ENCODE data around the gene AP1S1. TPM values are rescaled to one million over a fixed set of nuclear protein-coding genes. Genes with fewer than 3 reads are reported as not detected.

Gene AP1S1
- total and polyA plus RNA-seq, 12 donors: 7.8 to 33.1 (median 11.4) TPM

DNA sequence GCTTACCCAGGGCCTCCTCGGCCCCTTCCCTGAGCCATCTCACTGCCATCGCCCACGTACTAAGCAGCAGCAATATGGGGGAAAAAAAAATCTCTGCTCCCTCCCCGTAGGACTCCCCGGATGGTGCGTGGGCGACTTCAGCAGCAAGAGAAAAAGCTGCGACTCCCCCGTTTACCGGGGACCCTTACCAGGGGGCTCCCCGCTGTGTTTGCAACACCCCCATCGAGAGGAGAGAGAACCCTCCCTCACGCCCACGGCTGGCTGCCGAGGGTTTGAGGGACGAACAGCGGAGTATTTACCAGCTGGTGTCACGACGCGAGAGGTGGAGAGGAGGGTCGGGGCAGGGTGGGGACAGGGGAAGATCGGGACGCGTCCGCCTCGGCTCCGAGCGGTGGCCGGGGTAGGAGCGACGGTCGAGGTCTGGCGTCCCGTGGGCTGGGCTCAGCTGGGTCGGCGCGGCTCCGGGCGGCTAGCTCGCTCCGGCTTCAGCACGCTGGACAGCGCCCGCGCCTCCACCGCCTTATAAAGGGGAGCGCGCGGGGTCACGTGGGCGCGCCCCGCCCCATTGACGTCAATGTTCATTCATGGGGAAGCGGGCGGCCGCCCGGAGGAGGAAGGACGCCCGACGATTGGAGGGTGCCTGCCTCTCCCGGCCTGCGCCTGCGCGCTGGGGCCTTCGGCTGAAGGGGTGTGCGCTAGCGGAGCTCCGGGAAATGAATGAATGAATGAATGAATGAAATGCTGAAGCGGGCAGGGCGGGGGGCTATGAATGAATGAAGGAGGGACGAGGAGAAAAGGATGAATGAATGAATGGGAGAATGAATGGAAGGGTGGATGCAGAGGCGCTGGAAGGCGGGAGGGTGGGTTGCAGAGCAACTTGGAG lies 11.0 kb downstream of the AP1S1 start, which contains the start of gene VGF:
Gene VGF, minus strand, starts transcription at position 495 of the 883 bp plus-strand sequence. CDS start 726 bp downstream, outside the sequence.
- H3K27me3 ChIP-seq: peaks cover 35 to 97% (median 92%) of the 10 kb centered on the region in 7 donors
- intact Hi-C loops (cut with DNase I): no loop called here
- TF ChIP-seq, protein P1, sequence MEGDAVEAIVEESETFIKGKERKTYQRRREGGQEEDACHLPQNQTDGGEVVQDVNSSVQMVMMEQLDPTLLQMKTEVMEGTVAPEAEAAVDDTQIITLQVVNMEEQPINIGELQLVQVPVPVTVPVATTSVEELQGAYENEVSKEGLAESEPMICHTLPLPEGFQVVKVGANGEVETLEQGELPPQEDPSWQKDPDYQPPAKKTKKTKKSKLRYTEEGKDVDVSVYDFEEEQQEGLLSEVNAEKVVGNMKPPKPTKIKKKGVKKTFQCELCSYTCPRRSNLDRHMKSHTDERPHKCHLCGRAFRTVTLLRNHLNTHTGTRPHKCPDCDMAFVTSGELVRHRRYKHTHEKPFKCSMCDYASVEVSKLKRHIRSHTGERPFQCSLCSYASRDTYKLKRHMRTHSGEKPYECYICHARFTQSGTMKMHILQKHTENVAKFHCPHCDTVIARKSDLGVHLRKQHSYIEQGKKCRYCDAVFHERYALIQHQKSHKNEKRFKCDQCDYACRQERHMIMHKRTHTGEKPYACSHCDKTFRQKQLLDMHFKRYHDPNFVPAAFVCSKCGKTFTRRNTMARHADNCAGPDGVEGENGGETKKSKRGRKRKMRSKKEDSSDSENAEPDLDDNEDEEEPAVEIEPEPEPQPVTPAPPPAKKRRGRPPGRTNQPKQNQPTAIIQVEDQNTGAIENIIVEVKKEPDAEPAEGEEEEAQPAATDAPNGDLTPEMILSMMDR (IDR thresholded peaks at IDR 0.05): no peak
- peaks cover 0 to 10% (median 0%) of the 10 kb centered on the region in 9 donors for H3K36me3 ChIP-seq
- no peak within 1 kb of the TSS for H3K27ac ChIP-seq
- peak; percentile 92 to 96 (median 94) for ATAC-seq
- no peaks in the 10 kb centered on the region for H3K9me3 ChIP-seq
- 2 to 3% methylated on average over 74 of the region's 74 CpGs for WGBS, 2 donors
- H3K4me1 ChIP-seq: peaks cover 13 to 56% (median 40%) of the 10 kb centered on the region in 9 donors
- H3K4me3 ChIP-seq: peak within 1 kb of the TSS in 5 of 10 donors; percentile 23 to 53 (median 31)
- peak; percentile 91 to 93 for DNase-seq

DNA sequence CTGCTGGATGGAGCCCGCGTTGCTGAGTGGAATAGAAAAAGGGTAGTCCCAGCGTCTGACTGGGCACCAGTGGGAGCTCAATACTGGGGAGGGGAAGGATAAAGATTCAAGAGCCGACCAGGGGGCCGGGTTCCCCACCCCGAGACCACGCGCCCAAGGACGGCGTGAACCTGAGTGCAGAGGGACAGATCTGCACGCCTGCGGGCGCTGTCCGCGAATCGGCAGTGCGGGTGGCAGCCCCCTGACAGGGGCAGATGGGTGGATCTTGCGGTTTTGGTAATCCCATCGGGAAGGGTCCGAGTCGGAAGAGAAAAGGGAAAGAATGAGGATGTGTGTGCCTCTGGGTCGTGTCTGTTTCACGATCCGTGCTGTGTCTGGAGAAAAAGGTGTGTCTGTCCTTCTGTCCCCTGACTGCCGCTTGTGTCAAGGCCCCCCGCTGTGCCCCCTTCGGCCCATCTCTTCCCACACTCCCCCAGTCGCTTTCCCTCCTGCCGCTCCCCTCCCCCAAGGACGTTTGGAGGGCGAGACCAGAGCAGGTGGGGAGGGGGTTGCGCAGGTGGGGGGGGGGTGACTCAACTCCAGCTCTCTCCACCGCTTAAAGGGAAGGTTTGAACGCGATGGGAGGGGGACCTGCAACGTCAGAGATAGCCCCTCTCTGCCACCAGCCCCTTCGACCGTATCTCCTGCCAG lies 11.8 kb downstream of the AP1S1 start:
- Histone ChIP-seq H3K36me3 (peaks cover 0 to 2% (median 0%) of the 10 kb centered on the region in 9 donors), H3K27me3 (peaks cover 40 to 100% (median 97%) of the 10 kb centered on the region in 7 donors), H3K4me3 (peak overlapping the region in 4 of 10 donors; percentile 23 to 31 (median 26)), H3K27ac (no peak overlapping the region), H3K9me3 (no peaks in the 10 kb centered on the region), H3K4me1 (peaks cover 13 to 57% (median 40%) of the 10 kb centered on the region in 9 donors)
- DNase-seq (no peak), ATAC-seq (no peak)
- intact Hi-C loops (cut with DNase I): no loop called here
- WGBS, 2 donors: 1 to 2% methylated on average over 36 to 38 of the region's 38 CpGs
- TF ChIP-seq, protein P1 (IDR thresholded peaks at IDR 0.05): no peak

DNA sequence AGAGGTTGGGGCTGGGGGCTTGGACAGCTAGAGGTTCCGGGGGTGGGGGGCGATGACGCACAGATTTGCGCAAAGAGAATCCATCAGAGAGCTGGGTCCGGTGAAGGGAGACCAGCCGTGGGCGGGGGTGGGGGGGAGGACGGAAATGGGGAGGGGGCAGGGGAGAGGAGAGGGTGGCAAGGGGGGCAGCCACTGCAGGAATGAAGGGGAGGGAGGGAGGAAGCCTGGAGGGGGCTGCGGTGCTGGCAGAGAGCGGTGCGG lies 12.3 kb downstream of the AP1S1 start:
- ATAC-seq: no peak
- no peaks in the 10 kb centered on the region for H3K36me3 ChIP-seq
- H3K4me3 ChIP-seq: no peak overlapping the region
- TF ChIP-seq, protein P1 (IDR thresholded peaks at IDR 0.05): no peak
- H3K27ac ChIP-seq: no peak overlapping the region
- intact Hi-C loops (cut with DNase I): no loop called here
- DNase-seq: no peak
- H3K4me1 ChIP-seq: peaks cover 13 to 58% (median 40%) of the 10 kb centered on the region in 9 donors
- no peaks in the 10 kb centered on the region for H3K9me3 ChIP-seq
- H3K27me3 ChIP-seq: peaks cover 43 to 100% (median 97%) of the 10 kb centered on the region in 7 donors
- WGBS, 2 donors: 0 to 2% methylated on average over 8 to 11 of the region's 11 CpGs

DNA sequence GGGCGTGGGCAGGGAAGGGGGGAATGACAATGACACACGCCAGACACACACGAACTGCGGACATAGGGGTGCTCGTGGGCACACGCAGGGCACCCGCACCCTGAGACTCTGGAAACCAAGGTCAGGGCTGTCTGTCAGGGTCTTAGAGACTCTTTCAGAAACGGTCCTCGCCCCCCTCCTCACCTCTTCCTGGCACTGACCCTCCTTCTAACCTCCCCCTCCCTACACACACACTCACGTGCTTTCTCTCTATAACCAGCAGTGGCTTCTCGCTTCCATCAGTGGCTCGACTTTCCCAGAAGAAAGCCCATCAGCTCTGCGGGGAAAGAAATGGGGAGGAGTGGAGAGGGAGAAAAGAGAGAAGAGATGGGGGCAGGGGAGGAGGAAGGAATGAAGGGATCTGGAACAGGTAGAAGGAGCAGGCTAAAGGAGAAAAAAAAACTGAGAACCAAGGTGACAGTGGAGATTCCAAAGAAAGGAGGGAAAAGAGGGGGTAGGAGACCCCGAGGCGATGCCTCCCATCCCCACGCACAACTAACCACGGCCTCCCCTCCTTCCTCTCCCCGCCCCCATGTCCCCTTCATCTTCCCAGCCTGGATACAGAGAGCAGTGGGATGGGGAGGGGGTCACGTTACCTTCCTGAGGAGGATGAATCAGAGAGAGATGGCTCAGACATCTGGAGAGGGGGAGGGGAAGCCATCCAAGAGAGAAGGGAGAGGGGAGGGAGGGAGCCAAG lies 12.8 kb downstream of the AP1S1 start:
- H3K4me1 ChIP-seq: peaks cover 16 to 63% (median 39%) of the 10 kb centered on the region in 9 donors
- no peak overlapping the region for H3K4me3 ChIP-seq
- no peak overlapping the region for H3K27ac ChIP-seq
- peaks cover 48 to 100% (median 98%) of the 10 kb centered on the region in 7 donors for H3K27me3 ChIP-seq
- DNase-seq (no peak), ATAC-seq (no peak)
- no peaks in the 10 kb centered on the region for H3K9me3 ChIP-seq
- intact Hi-C loops (cut with DNase I): no loop called here
- no peaks in the 10 kb centered on the region for H3K36me3 ChIP-seq
- WGBS, 2 donors: 1% methylated on average over 16 to 19 of the region's 19 CpGs
- TF ChIP-seq, protein P1 (IDR thresholded peaks at IDR 0.05): no peak
